IMR-90 (cell line): Measurements from ENCODE around the gene RAF1. TPM values are rescaled to one million over a fixed set of nuclear protein-coding genes. Genes with fewer than 3 reads are reported as not detected.

Source experiments
- ATAC-seq: fragments of 200-7000 bp; cut with Tn5 transposase; 2 replicates; pipeline ENCODE4 v1.9.1; 2020; ENCODE audit warnings: low read depth, mild to moderate bottlenecking, moderate library complexity
- BruUV-seq: library from RNA; stranded (reverse); fragments of 400-500 nt; replicated peaks from 2 replicates; lab custom pipeline; 2021; lab: Mats Ljungman, UMichigan
- CTCF ChIA-PET: fragments of 300-600 bp; formaldehyde crosslinking; extraction: SDS; loops from one replicate; lab custom pipeline; 2021; ENCODE audit warnings: antibody characterized with exemption; lab: Yijun Ruan, JAX
- POLR2A ChIA-PET: fragments of 300-600 bp; sonication (Branson Sonifier 250); formaldehyde crosslinking; loops from one replicate; lab custom pipeline; 2022; ENCODE audit warnings: antibody characterized with exemption; ENCODE audit not compliant: unreplicated experiment; lab: Charles Lee
- DNase-seq: peaks from one replicate; pipeline ENCODE4 v3.0.0; 2013
- H2AFZ ChIP-seq: replicated peaks from 2 replicates; pipeline ENCODE3; 2013; ENCODE audit warnings: low read length, mild to moderate bottlenecking; ENCODE audit not compliant: poor library complexity
- H2AK5ac ChIP-seq: 2 replicates; pipeline ENCODE4 v1.6.1; 2013; ENCODE audit warnings: low read depth, low read length, inconsistent platforms
- H2AK9ac ChIP-seq: replicated peaks from 2 replicates; pipeline ENCODE3; 2013; ENCODE audit warnings: mild to moderate bottlenecking, low read depth, low read length, moderate library complexity; ENCODE audit not compliant: poor library complexity
- H2BK120ac ChIP-seq: 2 replicates; pipeline ENCODE4 v1.6.1; 2013; ENCODE audit warnings: low read depth, low read length, inconsistent platforms
- H2BK15ac ChIP-seq: 3 replicates; pipeline ENCODE4 v1.6.1; 2013; ENCODE audit warnings: low read depth, low read length, inconsistent platforms
- H2BK20ac ChIP-seq: 2 replicates; pipeline ENCODE4 v1.6.1; 2013; ENCODE audit warnings: low read depth, mild to moderate bottlenecking, inconsistent platforms, low read length, moderate library complexity
- H2BK5ac ChIP-seq: 2 replicates; pipeline ENCODE4 v1.6.1; 2013; ENCODE audit warnings: mild to moderate bottlenecking, low read depth, low read length, inconsistent platforms; ENCODE audit not compliant: poor library complexity, severe bottlenecking
- H3K14ac ChIP-seq: replicated peaks from 2 replicates; pipeline ENCODE4 v1.6.1; 2013; ENCODE audit warnings: low read depth, low read length, inconsistent platforms
- H3K18ac ChIP-seq: 2 replicates; pipeline ENCODE4 v1.6.1; 2013; ENCODE audit warnings: low read depth, low read length, control low read depth
- H3K23ac ChIP-seq: 2 replicates; pipeline ENCODE4 v1.6.1; 2013; ENCODE audit warnings: low read depth, low read length, inconsistent platforms
- H3K27ac ChIP-seq: 2 replicates; pipeline ENCODE4 v1.5.1; 2013; ENCODE audit warnings: mild to moderate bottlenecking, control low read depth, low read length; ENCODE audit not compliant: insufficient read depth
- H3K27me3 ChIP-seq: 2 replicates; pipeline ENCODE4 v1.6.1; 2013; ENCODE audit warnings: low read length; ENCODE audit not compliant: control insufficient read depth, insufficient read depth
- H3K36me3 ChIP-seq: 2 replicates; pipeline ENCODE4 v1.6.1; 2013; ENCODE audit warnings: low read length, mixed read lengths; ENCODE audit not compliant: control insufficient read depth, insufficient read depth
- H3K4ac ChIP-seq: 2 replicates; pipeline ENCODE4 v1.6.1; 2013; ENCODE audit warnings: low read depth, low read length, inconsistent platforms
- H3K4me1 ChIP-seq: 2 replicates; pipeline ENCODE4 v1.6.1; 2013; ENCODE audit warnings: low read length, mixed read lengths; ENCODE audit not compliant: control insufficient read depth, insufficient read depth
- H3K4me2 ChIP-seq: 2 replicates; pipeline ENCODE4 v1.6.1; 2013; ENCODE audit warnings: low read depth, mild to moderate bottlenecking, control low read depth, low read length, moderate library complexity
- H3K4me3 ChIP-seq: 2 replicates; pipeline ENCODE4 v1.5.1; 2013; ENCODE audit warnings: low read depth, mild to moderate bottlenecking, control low read depth, low read length, moderate library complexity; ENCODE audit not compliant: insufficient read depth
- H3K56ac ChIP-seq: 2 replicates; pipeline ENCODE4 v1.6.1; 2013; ENCODE audit warnings: low read length, inconsistent platforms; ENCODE audit not compliant: insufficient read depth; ENCODE audit errors: extremely low read depth
- H3K79me1 ChIP-seq, 2 experiments: 2 replicates each; pipeline ENCODE4 v1.6.1; 2013; ENCODE audit warnings: low read length in 2 of 2, inconsistent platforms in 1 of 2, low read depth in 1 of 2
- H3K9ac ChIP-seq: 2 replicates; pipeline ENCODE4 v1.6.1; 2013; ENCODE audit warnings: low read depth, low read length, control low read depth
- H3K9me1 ChIP-seq: 2 replicates; pipeline ENCODE4 v1.6.1; 2013; ENCODE audit warnings: low read length, inconsistent platforms; ENCODE audit not compliant: insufficient read depth
- H3K9me3 ChIP-seq: 2 replicates; pipeline ENCODE4 v1.6.1; 2013; ENCODE audit warnings: low read length; ENCODE audit not compliant: control insufficient read depth, insufficient read depth
- H4K20me1 ChIP-seq: 2 replicates; pipeline ENCODE4 v1.6.1; 2013; ENCODE audit warnings: low read length, inconsistent platforms; ENCODE audit not compliant: insufficient read depth
- H4K5ac ChIP-seq: 2 replicates; pipeline ENCODE4 v1.6.1; 2013; ENCODE audit warnings: mild to moderate bottlenecking, low read depth, low read length, control low read depth
- H4K8ac ChIP-seq, 2 experiments: 2 replicates each; pipeline ENCODE4 v1.6.1; 2013; ENCODE audit warnings: low read depth in 2 of 2, low read length in 2 of 2, control low read depth in 1 of 2, inconsistent platforms in 1 of 2
- H4K91ac ChIP-seq: 2 replicates; pipeline ENCODE4 v1.6.1; 2013; ENCODE audit warnings: low read depth, low read length, inconsistent platforms; ENCODE audit not compliant: insufficient read depth
- BHLHE40 ChIP-seq: fragments of 150-350 bp; IDR thresholded peaks from 2 replicates; pipeline ENCODE4 v1.6.1; 2016; ENCODE audit warnings: mild to moderate bottlenecking, low read depth, low read length
- CEBPB ChIP-seq: IDR thresholded peaks from 2 replicates; pipeline ENCODE4 v1.6.1; 2012; ENCODE audit warnings: low read depth, low read length, improper control_type of control experiment
- CHD1 ChIP-seq: IDR thresholded peaks from 2 replicates; pipeline ENCODE4 v1.6.1; 2012; ENCODE audit warnings: low read depth, low read length, improper control_type of control experiment
- CTCF ChIP-seq: conservative IDR thresholded peaks from 2 replicates; pipeline ENCODE4 v1.5.1; 2012; ENCODE audit warnings: mild to moderate bottlenecking, low read depth, low read length, improper control_type of control experiment
- ELK1 ChIP-seq: fragments of 150-350 bp; IDR thresholded peaks from 2 replicates; pipeline ENCODE4 v1.6.1; 2016; ENCODE audit warnings: low read depth, mild to moderate bottlenecking, low read length, moderate library complexity, borderline replicate concordance
- FOS ChIP-seq: fragments of 150-350 bp; IDR thresholded peaks from 2 replicates; pipeline ENCODE4 v1.6.1; 2016; ENCODE audit warnings: low read depth, low read length
- MAFK ChIP-seq: IDR thresholded peaks from 2 replicates; pipeline ENCODE4 v1.6.1; 2012; ENCODE audit warnings: low read depth, low read length, improper control_type of control experiment
- MAZ ChIP-seq: IDR thresholded peaks from 2 replicates; pipeline ENCODE4 v1.6.1; 2012; ENCODE audit warnings: low read depth, mild to moderate bottlenecking, low read length, improper control_type of control experiment, moderate library complexity, borderline replicate concordance
- MXI1 ChIP-seq: IDR thresholded peaks from 2 replicates; pipeline ENCODE4 v1.6.1; 2012; ENCODE audit warnings: low read depth, mild to moderate bottlenecking, low read length, moderate library complexity, borderline replicate concordance
- NFE2L2 ChIP-seq: fragments of 150-350 bp; IDR thresholded peaks from 2 replicates; pipeline ENCODE4 v1.6.1; 2016; ENCODE audit warnings: low read depth, mild to moderate bottlenecking, low read length
- POLR2A ChIP-seq: IDR thresholded peaks from 2 replicates; pipeline ENCODE4 v1.6.1; 2012; ENCODE audit warnings: mild to moderate bottlenecking, low read depth, low read length
- RAD21 ChIP-seq: IDR thresholded peaks from 2 replicates; pipeline ENCODE4 v1.6.1; 2012; ENCODE audit warnings: low read length, improper control_type of control experiment
- RCOR1 ChIP-seq: IDR thresholded peaks from 2 replicates; pipeline ENCODE4 v1.6.1; 2012; ENCODE audit warnings: mild to moderate bottlenecking, low read length, improper control_type of control experiment; ENCODE audit not compliant: insufficient replicate concordance
- RFX5 ChIP-seq: IDR thresholded peaks from 2 replicates; pipeline ENCODE4 v1.8.0; 2012; ENCODE audit warnings: low read depth, mild to moderate bottlenecking, low read length, moderate library complexity
- SMC3 ChIP-seq: fragments of 150-350 bp; IDR thresholded peaks from 2 replicates; pipeline ENCODE4 v1.6.1; 2016; ENCODE audit warnings: low read depth, mild to moderate bottlenecking, antibody characterized with exemption, low read length, moderate library complexity
- USF2 ChIP-seq: fragments of 150-350 bp; IDR thresholded peaks from 2 replicates; pipeline ENCODE4 v1.6.1; 2017; ENCODE audit warnings: mild to moderate bottlenecking, antibody characterized with exemption, low read length, low read depth
- WGBS, 2 experiments: methylation state at CpG; one replicate each; pipeline versions ENCODE4 v1.1.5 to v1.1.7; 2013; ENCODE audit warnings: missing lambda C conversion rate in 2 of 2; ENCODE audit not compliant: insufficient read length in 1 of 2; ENCODE audit errors: extremely low coverage in 2 of 2; 5-methylcytosine and 5-hydroxymethylcytosine counted together
- dilution Hi-C: fragments of 300-500 bp; cut with HindIII; formaldehyde crosslinking; loops from one replicate; pipeline ENCODE4 v1.14.3; 2018; ENCODE audit warnings: low sequenced_read_pairs; ENCODE audit not compliant: unreplicated experiment
- in situ Hi-C: fragments of 300-500 bp; cut with MboI; formaldehyde crosslinking; loops from 3 replicates; pipeline ENCODE4 v1.14.3; 2019; ENCODE audit warnings: low sequenced_read_pairs, inconsistent platforms, mixed read lengths
- intact Hi-C: fragments of 100-400 bp; cut with micrococcal nuclease; formaldehyde crosslinking; loops from 2 replicates; pipeline ENCODE4 v1.10.0; 2022
- polyA plus RNA-seq, 3 experiments: library from polyadenylated mRNA; depleted of rRNA; stranded (reverse); fragments of >200 nt; gene quantifications; 2 replicates each; pipeline ENCODE4 v1.2.3, GENCODE V29; 2012; ENCODE audit warnings: low replicate concordance in 1 of 3
- total RNA-seq: library from RNA; depleted of rRNA; stranded (reverse); fragments of >200 nt; gene quantifications from 2 replicates; pipeline ENCODE4 v1.2.3, GENCODE V29; 2012

The RAF1 gene
- total and polyA plus RNA-seq, 2 of the 4 experiments (the other 2 are of a cell fraction) = 115 to 151 TPM

- in situ Hi-C loops (no loop called here), dilution Hi-C loops (no loop called here), intact Hi-C loops (no loop called here)
- H2AFZ ChIP-seq = no peak overlapping the region
- no peak overlapping the region for H2BK20ac ChIP-seq
- peaks cover 44% of the 10 kb centered on the region for H4K20me1 ChIP-seq
- no peak overlapping the region for H3K56ac ChIP-seq
- no peak overlapping the region for H3K4ac ChIP-seq
- DNase-seq (no peak), ATAC-seq (no peak)
- H2AK5ac ChIP-seq = no peak overlapping the region
- no peak overlapping the region for H2AK9ac ChIP-seq
- no peak overlapping the region for H4K91ac ChIP-seq
- no peak overlapping the region for H3K4me2 ChIP-seq
- H3K27me3 ChIP-seq = no peaks in the 10 kb centered on the region
- H3K23ac ChIP-seq = no peak overlapping the region
- H3K4me3 ChIP-seq = no peak overlapping the region
- ChIA-PET POLR2A (no interaction called here), CTCF (no interaction called here)
- no peak overlapping the region for H4K8ac ChIP-seq
- H2BK120ac ChIP-seq = no peak overlapping the region
- H3K4me1 ChIP-seq = peaks cover 12% of the 10 kb centered on the region
- peaks cover 10% of the 10 kb centered on the region for H3K9me1 ChIP-seq
- TF ChIP-seq BHLHE40 = no peak
- no peak for TF ChIP-seq RCOR1
- TF ChIP-seq POLR2A = no peak
- TF ChIP-seq MXI1 = no peak
- no peak for TF ChIP-seq CHD1
- no peak for TF ChIP-seq MAFK
- no peak for TF ChIP-seq CTCF
- TF ChIP-seq CEBPB = no peak
- TF ChIP-seq ELK1 = no peak
- no peak for TF ChIP-seq RAD21
- TF ChIP-seq MAZ = no peak
- no peak for TF ChIP-seq FOS
- TF ChIP-seq SMC3 = no peak
- no peak for TF ChIP-seq RFX5
- TF ChIP-seq NFE2L2 = no peak
- TF ChIP-seq USF2 = no peak
- no peak overlapping the region for H2BK15ac ChIP-seq
- no peak overlapping the region for H3K9ac ChIP-seq
- peaks cover 32 to 83% of the 10 kb centered on the region in 2 experiments for H3K79me1 ChIP-seq
- H3K18ac ChIP-seq = no peak overlapping the region
- 90% methylated on average over 1 of the region's 2 CpGs; no CpG with 5 or more reads in 1 of the 2 experiments for WGBS, 2 experiments
- no TSS peak for BruUV-seq
- no peak overlapping the region for H3K27ac ChIP-seq
- H3K36me3 ChIP-seq = peaks cover 65% of the 10 kb centered on the region
- H2BK5ac ChIP-seq = no peak overlapping the region
- no peak overlapping the region for H4K5ac ChIP-seq
- H3K14ac ChIP-seq = no peak overlapping the region
- no peaks in the 10 kb centered on the region for H3K9me3 ChIP-seq
Measured at GRCh38 chr3:12584083-12584482, 79.8 kb downstream of the RAF1 start.
